GM18867 (cell line): Measurements from ENCODE around the gene AHRR.
"Not testable (repeated sequence)": the region's sequence is repeated elsewhere in the genome, so short reads cannot be mapped to it uniquely, and the experiment has no call there.

Source experiments
- ATAC-seq: cut with Tn5 transposase; IDR thresholded peaks from one replicate; pipeline ENCODE4 v1.9.1; 2021; ENCODE audit warnings: mild to moderate bottlenecking, moderate library complexity; ENCODE audit not compliant: unreplicated experiment

AHRR gene

GRCh38 chr5:375921-376798 lies 54.6 kb downstream of the AHRR start:
- no peak for ATAC-seq

GRCh38 chr5:376799-377325 lies 55.3 kb downstream of the AHRR start:
- no peak for ATAC-seq

GRCh38 chr5:377326-377981 lies 55.9 kb downstream of the AHRR start:
- no peak for ATAC-seq

GRCh38 chr5:378301-378891 lies 56.9 kb downstream of the AHRR start:
- no peak for ATAC-seq

GRCh38 chr5:378976-379742 lies 57.6 kb downstream of the AHRR start:
- ATAC-seq: no peak

- no peak for ATAC-seq
Measured at GRCh38 chr5:380701-381309, 59.3 kb downstream of the AHRR start.

- no peak for ATAC-seq
Measured at GRCh38 chr5:383066-383465, 61.6 kb downstream of the AHRR start.

GRCh38 chr5:383621-384020 lies 62.1 kb downstream of the AHRR start:
- no peak for ATAC-seq

- not testable (repeated sequence) for ATAC-seq
Measured at GRCh38 chr5:384576-384975, 63.1 kb downstream of the AHRR start.

- ATAC-seq: no peak
Measured at GRCh38 chr5:385321-385720, 63.8 kb downstream of the AHRR start.

- no peak for ATAC-seq
Measured at GRCh38 chr5:386432-387341, 65.2 kb downstream of the AHRR start.

GRCh38 chr5:387491-388265 lies 66.2 kb downstream of the AHRR start:
- ATAC-seq: no peak

- no peak for ATAC-seq
Measured at GRCh38 chr5:388266-389196, 67.0 kb downstream of the AHRR start.

GRCh38 chr5:389197-389821 lies 67.8 kb downstream of the AHRR start:
- no peak for ATAC-seq

- ATAC-seq: no peak
Measured at GRCh38 chr5:389891-390622, 68.5 kb downstream of the AHRR start.
